DOHH2 (cell line): ENCODE results near the gene RNF123.

ENCODE experiments used
- H3F3A ChIP-seq: fragments of 200-600 bp; sonication (generic), shearing (Covaris generic); 2 replicates; pipeline ENCODE4 v1.6.0; 2016; ENCODE audit warnings: antibody characterized with exemption, mild to moderate bottlenecking; ENCODE audit not compliant: control insufficient read depth, insufficient read depth
- H3K27ac ChIP-seq: fragments of 200-600 bp; sonication (generic); 2 replicates; pipeline ENCODE4 v1.5.1; 2014; ENCODE audit warnings: low read depth, mild to moderate bottlenecking, low read length, moderate library complexity
- H3K27me3 ChIP-seq: fragments of 200-600 bp; sonication (generic); 2 replicates; pipeline ENCODE4 v1.6.1; 2014; ENCODE audit warnings: mild to moderate bottlenecking, low read length, mixed read lengths; ENCODE audit not compliant: control insufficient read depth
- H3K36me3 ChIP-seq: fragments of 200-600 bp; sonication (generic); 2 replicates; pipeline ENCODE4 v1.6.1; 2014; ENCODE audit warnings: mild to moderate bottlenecking, low read length, moderate library complexity, mixed read lengths; ENCODE audit not compliant: control insufficient read depth
- H3K4me1 ChIP-seq: fragments of 200-600 bp; sonication (generic); 2 replicates; pipeline ENCODE4 v1.6.1; 2014; ENCODE audit warnings: mild to moderate bottlenecking, low read length, mixed read lengths; ENCODE audit not compliant: control insufficient read depth
- H3K4me2 ChIP-seq: fragments of 200-600 bp; sonication (generic); 2 replicates; pipeline ENCODE4 v1.6.0; 2014; ENCODE audit warnings: mild to moderate bottlenecking, low read length, moderate library complexity
- H3K4me3 ChIP-seq: fragments of 200-600 bp; sonication (generic); 2 replicates; pipeline ENCODE4 v1.5.1; 2014; ENCODE audit warnings: mild to moderate bottlenecking, low read length, mixed read lengths
- H3K79me2 ChIP-seq: fragments of 200-600 bp; sonication (generic); 2 replicates; pipeline ENCODE4 v1.6.1; 2014; ENCODE audit warnings: mild to moderate bottlenecking, low read length, mixed read lengths; ENCODE audit not compliant: control insufficient read depth
- H3K9me2 ChIP-seq: fragments of 200-600 bp; sonication (generic); replicated peaks from 2 replicates; pipeline ENCODE4 v1.6.1; 2014; ENCODE audit warnings: mild to moderate bottlenecking, low read length, mixed read lengths; ENCODE audit not compliant: control insufficient read depth
- H3K9me3 ChIP-seq: fragments of 200-600 bp; sonication (generic); 2 replicates; pipeline ENCODE4 v1.6.1; 2014; ENCODE audit warnings: antibody characterized with exemption, low read length, mixed read lengths; ENCODE audit not compliant: control insufficient read depth, insufficient read depth
- H4K20me1 ChIP-seq: fragments of 200-600 bp; sonication (generic); 2 replicates; pipeline ENCODE4 v1.6.0; 2014; ENCODE audit warnings: low read depth, mild to moderate bottlenecking, antibody characterized with exemption, low read length, moderate library complexity; ENCODE audit not compliant: control insufficient read depth, insufficient read depth
- EZH2phosphoT487 ChIP-seq: fragments of 200-600 bp; sonication (generic); IDR thresholded peaks from 2 replicates; pipeline ENCODE4 v1.6.1; 2017; ENCODE audit warnings: borderline replicate concordance, mild to moderate bottlenecking, antibody characterized with exemption, low read length, moderate library complexity, mixed read lengths
- TF ChIP-seq, protein P1 (sequence below): fragments of 200-600 bp; sonication (generic); IDR thresholded peaks from one replicate; pipeline ENCODE4 v1.5.1; 2014; ENCODE audit warnings: antibody characterized with exemption, mild to moderate bottlenecking, low read depth, low read length; ENCODE audit not compliant: poor library complexity, severe bottlenecking

Gene RNF123

DNA sequence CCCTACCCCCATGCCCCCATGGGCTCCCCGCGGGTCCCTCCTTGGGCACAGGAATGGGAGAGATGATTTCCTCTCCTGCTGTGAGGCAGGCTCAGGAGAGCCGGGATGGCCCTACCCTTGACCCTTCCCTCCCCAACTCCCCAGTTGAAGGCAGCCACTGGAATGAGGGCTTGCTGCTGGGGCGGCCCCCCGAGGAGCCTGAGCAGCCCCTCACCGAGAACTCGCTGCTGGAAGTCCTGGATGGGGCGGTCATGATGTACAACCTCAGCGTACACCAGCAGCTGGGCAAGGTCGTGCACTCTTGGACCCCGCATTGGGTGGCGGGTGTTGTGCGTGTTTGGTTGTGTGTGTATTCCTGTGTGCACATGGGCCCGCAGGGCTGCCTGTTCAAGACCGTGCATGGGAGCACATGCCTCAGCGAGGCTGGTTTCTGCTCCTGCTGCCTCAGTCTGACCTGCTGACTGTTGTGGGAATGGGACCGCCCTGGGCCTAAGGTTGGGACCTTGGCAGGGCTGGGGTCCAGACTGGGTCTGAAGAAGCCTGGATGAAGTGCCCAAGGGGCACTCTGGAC, 16.1 kb downstream of the RNF123 start:
- Histone ChIP-seq H3K27me3 (no peaks in the 10 kb centered on the region), H3K9me2 (no peaks in the 10 kb centered on the region), H3F3A (no peaks in the 10 kb centered on the region), H3K9me3 (no peaks in the 10 kb centered on the region), H3K4me2 (no peak overlapping the region), H3K4me1 (no peaks in the 10 kb centered on the region), H3K36me3 (peaks cover 29% of the 10 kb centered on the region), H3K4me3 (no peak overlapping the region), H3K27ac (no peak overlapping the region), H4K20me1 (no peaks in the 10 kb centered on the region), H3K79me2 (no peaks in the 10 kb centered on the region)
- TF ChIP-seq EZH2phosphoT487, result no peak
- TF ChIP-seq, protein P1, sequence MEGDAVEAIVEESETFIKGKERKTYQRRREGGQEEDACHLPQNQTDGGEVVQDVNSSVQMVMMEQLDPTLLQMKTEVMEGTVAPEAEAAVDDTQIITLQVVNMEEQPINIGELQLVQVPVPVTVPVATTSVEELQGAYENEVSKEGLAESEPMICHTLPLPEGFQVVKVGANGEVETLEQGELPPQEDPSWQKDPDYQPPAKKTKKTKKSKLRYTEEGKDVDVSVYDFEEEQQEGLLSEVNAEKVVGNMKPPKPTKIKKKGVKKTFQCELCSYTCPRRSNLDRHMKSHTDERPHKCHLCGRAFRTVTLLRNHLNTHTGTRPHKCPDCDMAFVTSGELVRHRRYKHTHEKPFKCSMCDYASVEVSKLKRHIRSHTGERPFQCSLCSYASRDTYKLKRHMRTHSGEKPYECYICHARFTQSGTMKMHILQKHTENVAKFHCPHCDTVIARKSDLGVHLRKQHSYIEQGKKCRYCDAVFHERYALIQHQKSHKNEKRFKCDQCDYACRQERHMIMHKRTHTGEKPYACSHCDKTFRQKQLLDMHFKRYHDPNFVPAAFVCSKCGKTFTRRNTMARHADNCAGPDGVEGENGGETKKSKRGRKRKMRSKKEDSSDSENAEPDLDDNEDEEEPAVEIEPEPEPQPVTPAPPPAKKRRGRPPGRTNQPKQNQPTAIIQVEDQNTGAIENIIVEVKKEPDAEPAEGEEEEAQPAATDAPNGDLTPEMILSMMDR, result no peak

DNA sequence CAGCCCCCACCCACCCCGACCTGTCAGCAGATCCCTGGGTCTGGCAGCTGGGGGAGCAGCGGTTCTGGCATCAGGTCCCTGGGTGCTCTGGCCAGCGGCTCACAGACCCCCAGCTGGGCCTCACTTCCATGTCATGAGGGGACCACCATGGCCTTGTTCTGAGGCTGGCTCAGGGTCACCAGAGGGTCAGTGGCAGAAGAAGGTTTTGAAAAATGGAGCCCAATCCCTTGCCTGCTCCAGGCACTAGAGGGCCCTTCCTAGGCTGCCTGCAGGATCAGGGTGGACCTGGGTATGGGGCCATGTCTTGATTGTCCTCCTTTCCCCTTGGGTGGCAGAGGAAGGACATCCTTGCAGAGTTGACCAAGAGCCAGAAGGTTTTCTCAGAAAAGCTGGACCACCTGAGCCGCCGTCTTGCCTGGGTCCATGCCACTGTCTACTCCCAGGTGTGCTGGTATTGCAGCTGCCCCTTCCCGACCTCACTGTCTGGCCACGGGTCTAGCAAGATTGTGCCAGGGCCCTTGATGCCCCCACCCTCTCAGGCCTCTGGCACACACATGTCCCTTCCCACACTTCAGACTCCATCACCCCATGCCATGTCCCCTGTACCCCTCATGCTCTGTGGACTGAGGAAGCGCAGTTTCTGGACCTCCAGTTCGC, 17.2 kb downstream of the RNF123 start:
- no peak overlapping the region for H3K27ac ChIP-seq
- H3K4me1 ChIP-seq, result no peaks in the 10 kb centered on the region
- no peaks in the 10 kb centered on the region for H3K79me2 ChIP-seq
- H3K9me2 ChIP-seq, result no peaks in the 10 kb centered on the region
- H3F3A ChIP-seq, result no peaks in the 10 kb centered on the region
- H3K36me3 ChIP-seq, result peaks cover 20% of the 10 kb centered on the region
- H3K4me3 ChIP-seq, result no peak overlapping the region
- no peaks in the 10 kb centered on the region for H3K27me3 ChIP-seq
- TF ChIP-seq, protein P1, result no peak
- no peak for TF ChIP-seq EZH2phosphoT487
- H4K20me1 ChIP-seq, result no peaks in the 10 kb centered on the region
- H3K4me2 ChIP-seq, result no peak overlapping the region
- no peaks in the 10 kb centered on the region for H3K9me3 ChIP-seq

DNA sequence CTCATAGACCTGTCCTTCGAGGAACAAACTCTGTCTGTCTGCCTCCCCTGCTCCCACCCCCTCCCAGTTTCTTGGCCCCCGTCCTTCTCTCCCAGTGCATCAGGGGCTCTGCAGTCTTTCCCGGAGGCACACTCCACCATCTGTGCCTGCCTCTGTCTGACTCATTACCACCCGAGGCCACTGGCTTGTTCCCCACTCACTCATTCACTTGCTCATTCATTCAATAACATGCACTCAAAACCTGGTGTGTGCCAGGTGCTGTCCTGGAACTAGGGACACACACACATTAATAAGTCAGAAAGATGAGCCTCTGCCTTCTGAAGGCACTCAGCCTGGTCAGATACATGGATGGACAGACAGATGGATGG, 17.7 kb downstream of the RNF123 start:
- no peaks in the 10 kb centered on the region for H3F3A ChIP-seq
- H3K4me3 ChIP-seq, result no peak overlapping the region
- H3K27ac ChIP-seq, result no peak overlapping the region
- no peaks in the 10 kb centered on the region for H3K9me3 ChIP-seq
- no peaks in the 10 kb centered on the region for H3K79me2 ChIP-seq
- no peak overlapping the region for H3K4me2 ChIP-seq
- no peaks in the 10 kb centered on the region for H3K9me2 ChIP-seq
- no peak for TF ChIP-seq EZH2phosphoT487
- TF ChIP-seq, protein P1, result no peak
- peaks cover 17% of the 10 kb centered on the region for H3K36me3 ChIP-seq
- H4K20me1 ChIP-seq, result no peaks in the 10 kb centered on the region
- H3K27me3 ChIP-seq, result no peaks in the 10 kb centered on the region
- no peaks in the 10 kb centered on the region for H3K4me1 ChIP-seq
